ENCODE measurements around the gene COQ8A. TPM values are rescaled to one million over a fixed set of nuclear protein-coding genes. Genes with fewer than 3 reads are reported as not detected.

COQ8A gene
- total RNA-seq, 2 experiments from 2014 or later, result 27.2 to 28.5 TPM

- peaks cover 7% of the 10 kb centered on the region for H3K9me3 Mint-ChIP-seq
- no peaks in the 10 kb centered on the region for H3K36me3 Mint-ChIP-seq
- no peak overlapping the region for H3K4me3 Mint-ChIP-seq
- no peaks in the 10 kb centered on the region for H3K27me3 Mint-ChIP-seq
- H3K4me1 Mint-ChIP-seq, result no peaks in the 10 kb centered on the region
- no peak overlapping the region for H3K27ac Mint-ChIP-seq
- DNase-seq, result no peak
Measured at GRCh38 chr1:227016990-227017389, 76.9 kb downstream of the COQ8A start.

GRCh38 chr1:227032396-227032795 lies 92.3 kb downstream of the COQ8A start:
- Mint-ChIP-seq H3K36me3 (peaks cover 2% of the 10 kb centered on the region), H3K27ac (no peak overlapping the region), H3K4me3 (no peak overlapping the region), H3K27me3 (no peaks in the 10 kb centered on the region), H3K4me1 (no peaks in the 10 kb centered on the region), H3K9me3 (no peaks in the 10 kb centered on the region)
- no peak for DNase-seq

GRCh38 chr1:227033880-227034279 lies 93.8 kb downstream of the COQ8A start:
- no peak overlapping the region for H3K27ac Mint-ChIP-seq
- no peaks in the 10 kb centered on the region for H3K9me3 Mint-ChIP-seq
- no peak overlapping the region for H3K4me3 Mint-ChIP-seq
- no peak for DNase-seq
- no peaks in the 10 kb centered on the region for H3K4me1 Mint-ChIP-seq
- H3K36me3 Mint-ChIP-seq, result no peaks in the 10 kb centered on the region
- H3K27me3 Mint-ChIP-seq, result no peaks in the 10 kb centered on the region

GRCh38 chr1:227035316-227035715 lies 95.2 kb downstream of the COQ8A start:
- Mint-ChIP-seq H3K27me3 (no peaks in the 10 kb centered on the region), H3K36me3 (no peaks in the 10 kb centered on the region), H3K9me3 (no peaks in the 10 kb centered on the region), H3K4me3 (no peak overlapping the region), H3K4me1 (no peaks in the 10 kb centered on the region), H3K27ac (no peak overlapping the region)
- DNase-seq, result no peak

- no peak overlapping the region for H3K4me3 Mint-ChIP-seq
- H3K27me3 Mint-ChIP-seq, result no peaks in the 10 kb centered on the region
- H3K9me3 Mint-ChIP-seq, result no peaks in the 10 kb centered on the region
- no peak overlapping the region for H3K27ac Mint-ChIP-seq
- no peak for DNase-seq
- H3K4me1 Mint-ChIP-seq, result no peaks in the 10 kb centered on the region
- H3K36me3 Mint-ChIP-seq, result no peaks in the 10 kb centered on the region
Measured at GRCh38 chr1:227037121-227037520, 97.0 kb downstream of the COQ8A start.

Other genes with a start within 250 kb of the COQ8A start
- gene ITPKB, start 201.0 kb upstream of the COQ8A start, total RNA-seq, result 10 to 100 TPM; 30.7 to 30.8 TPM
- gene PSEN2, start 69.7 kb upstream of the COQ8A start, total RNA-seq, result 1 to 10 TPM; 3.9 to 4.6 TPM

All from activated naive CD8-positive, alpha-beta T cell treated with anti-CD3 and anti-CD28 coated beads for 36 hours (primary cell).